Endometrial microvascular endothelial cells (primary cell): Measurements from ENCODE around the gene NOSTRIN. TPM values are rescaled to one million over a fixed set of nuclear protein-coding genes. Genes with fewer than 3 reads are reported as not detected.
"Not testable (repeated sequence)": the region's sequence is repeated elsewhere in the genome, so short reads cannot be mapped to it uniquely, and the experiment has no call there.

Source experiments
- in situ Hi-C: cut with HindIII; loops from 2 replicates; pipeline ENCODE4 v1.10.0; 2017; ENCODE audit warnings: low sequenced_read_pairs, low pct_unique_long_range_greater_than_20kb; ENCODE audit errors: inconsistent ontology term
- total RNA-seq: library from RNA; depleted of rRNA; stranded (reverse); fragments of >200 nt; gene quantifications from one replicate; pipeline ENCODE4 v1.2.3, GENCODE V29; 2015; ENCODE audit errors: inconsistent ontology term

NOSTRIN gene
- total RNA-seq = 9.9 TPM

GRCh38 chr2:168801961-168802858, at the start of gene NOSTRIN:
NOSTRIN (plus strand) TSS chr2:168802637; CDS start chr2:168802647, 10 bp downstream.
- in situ Hi-C loops = no loop called here

- in situ Hi-C loops = no loop called here
Measured at GRCh38 chr2:168753765-168754329, 48.6 kb upstream of the NOSTRIN start.

- in situ Hi-C loops = no loop called here
Measured at GRCh38 chr2:168757223-168757622, 45.2 kb upstream of the NOSTRIN start.

GRCh38 chr2:168758970-168759820, 43.2 kb upstream of the NOSTRIN start:
- in situ Hi-C loops = no loop called here

- in situ Hi-C loops = no loop called here
Measured at GRCh38 chr2:168765401-168765800, 37.0 kb upstream of the NOSTRIN start.

GRCh38 chr2:168766600-168766999, 35.8 kb upstream of the NOSTRIN start:
- in situ Hi-C loops = no loop called here

GRCh38 chr2:168767258-168767657, 35.2 kb upstream of the NOSTRIN start:
- in situ Hi-C loops = no loop called here

GRCh38 chr2:168768357-168768756, 34.1 kb upstream of the NOSTRIN start:
- in situ Hi-C loops = not testable (repeated sequence)

- in situ Hi-C loops = no loop called here
Measured at GRCh38 chr2:168770796-168771195, 31.6 kb upstream of the NOSTRIN start.

GRCh38 chr2:168772704-168773103, 29.7 kb upstream of the NOSTRIN start:
- in situ Hi-C loops = no loop called here

GRCh38 chr2:168773128-168773527, 29.3 kb upstream of the NOSTRIN start:
- in situ Hi-C loops = no loop called here

GRCh38 chr2:168773719-168774521, 28.5 kb upstream of the NOSTRIN start:
- in situ Hi-C loops = no loop called here

- in situ Hi-C loops = no loop called here
Measured at GRCh38 chr2:168775837-168776236, 26.6 kb upstream of the NOSTRIN start.

GRCh38 chr2:168780669-168781071, 21.8 kb upstream of the NOSTRIN start:
- in situ Hi-C loops = no loop called here

GRCh38 chr2:168781191-168781817, 21.1 kb upstream of the NOSTRIN start:
- in situ Hi-C loops = no loop called here

- in situ Hi-C loops = no loop called here
Measured at GRCh38 chr2:168782271-168782670, 20.2 kb upstream of the NOSTRIN start.

- in situ Hi-C loops = no loop called here
Measured at GRCh38 chr2:168784993-168785392, 17.4 kb upstream of the NOSTRIN start.

GRCh38 chr2:168787098-168787781, 15.2 kb upstream of the NOSTRIN start:
- in situ Hi-C loops = no loop called here
